HG03196 (cell line): ENCODE data around the gene LARP1.

Source experiments
- ATAC-seq: cut with Tn5 transposase; IDR thresholded peaks from one replicate; pipeline ENCODE4 v1.9.1; 2021; ENCODE audit not compliant: unreplicated experiment

The LARP1 gene

DNA sequence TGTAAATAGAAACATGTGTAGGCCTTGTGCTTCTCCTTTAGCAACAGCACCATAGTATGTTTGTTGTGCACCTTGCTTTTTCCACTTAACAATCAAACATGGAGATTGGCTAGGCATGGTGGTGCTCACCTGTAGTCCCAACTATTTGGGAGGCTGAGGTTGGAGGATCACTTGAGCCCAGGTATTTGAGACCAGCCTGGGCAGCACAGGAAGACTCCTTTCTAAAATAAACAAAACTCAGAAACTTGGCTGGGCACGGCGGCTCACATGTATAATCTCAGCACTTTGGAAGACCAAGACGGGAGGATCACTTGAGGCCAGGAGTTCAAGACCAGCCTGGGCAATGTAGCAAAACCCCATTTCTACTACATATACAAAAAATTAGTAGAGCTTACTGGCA, 96.2 kb downstream of the LARP1 start:
- ATAC-seq: no peak

DNA sequence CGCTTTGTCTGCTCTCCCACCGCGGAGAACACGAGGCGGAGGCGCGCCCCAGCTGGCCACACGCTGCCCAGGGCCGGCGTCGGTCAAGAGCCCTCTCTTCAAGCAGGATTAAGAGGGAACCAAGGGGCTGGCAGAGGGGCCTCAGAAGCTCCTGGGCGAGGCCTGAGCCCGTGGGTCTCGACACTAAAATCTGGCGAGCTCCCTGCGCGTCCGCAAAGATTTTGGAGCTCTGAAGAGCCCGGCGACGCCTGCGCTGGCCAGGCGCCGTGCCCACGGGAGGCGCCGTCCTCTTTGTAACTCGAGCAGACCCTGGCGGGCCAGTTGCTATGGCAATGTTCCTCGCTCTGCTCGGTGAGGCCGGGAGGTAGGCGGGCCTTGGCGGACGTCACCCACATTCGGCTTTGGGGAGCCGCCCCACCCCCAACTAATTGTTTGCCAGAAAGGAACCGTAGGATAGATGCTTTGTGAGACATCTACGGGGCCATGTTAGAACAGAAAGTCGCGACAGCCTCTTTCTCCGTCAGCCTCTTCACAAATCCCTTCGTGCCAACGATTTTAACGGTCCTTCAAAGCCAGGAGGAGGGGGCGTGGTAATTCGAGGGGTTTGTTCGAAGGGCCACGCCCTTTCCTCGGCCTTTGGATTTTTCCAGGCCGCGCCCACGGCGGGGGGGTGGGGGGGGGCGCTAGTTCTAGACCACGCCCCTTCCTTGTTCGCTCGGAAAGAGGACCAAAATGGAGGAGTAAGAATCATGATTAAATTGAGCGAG, 102.5 kb downstream of the LARP1 start:
- ATAC-seq: peak; percentile 60

DNA sequence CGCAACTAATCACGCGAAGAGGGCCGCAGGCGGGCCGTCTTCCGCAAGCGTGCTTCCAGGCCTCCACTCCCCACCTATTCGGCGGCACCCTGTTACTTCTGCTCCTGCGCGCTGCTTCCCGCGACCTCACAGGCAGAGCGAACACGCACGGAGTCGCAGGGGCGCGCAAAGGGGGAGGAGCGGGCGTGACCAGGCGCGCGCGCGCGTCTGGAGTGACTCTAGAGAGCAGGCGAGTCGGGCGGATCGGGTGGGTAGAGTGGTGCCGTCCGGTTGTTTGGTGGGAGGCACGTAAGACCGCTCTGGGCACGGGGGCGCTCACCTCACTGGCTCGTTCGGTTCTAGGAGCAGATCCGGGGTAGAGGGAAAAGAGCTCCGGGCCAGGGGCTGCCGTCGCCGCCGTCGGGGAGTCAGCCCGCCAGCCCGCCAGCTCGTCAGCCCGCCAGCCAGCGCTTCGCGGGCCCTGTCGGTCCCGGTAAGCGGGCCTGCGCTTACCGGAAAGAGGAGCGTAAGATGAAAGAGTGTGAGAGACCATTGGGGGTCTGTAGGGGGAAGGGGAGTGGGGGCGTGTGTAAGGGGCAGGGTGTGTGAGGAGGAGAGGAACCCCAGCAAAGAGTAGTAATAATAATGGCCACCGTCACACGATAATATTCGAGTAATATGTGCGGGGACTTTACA, 103.3 kb downstream of the LARP1 start, which contains the start of gene CNOT8:
Gene CNOT8 (plus strand): TSS at position 331 of the 675 bp plus-strand sequence. CDS start 4,652 bp downstream, outside the sequence.
- ATAC-seq: peak; percentile 74

DNA sequence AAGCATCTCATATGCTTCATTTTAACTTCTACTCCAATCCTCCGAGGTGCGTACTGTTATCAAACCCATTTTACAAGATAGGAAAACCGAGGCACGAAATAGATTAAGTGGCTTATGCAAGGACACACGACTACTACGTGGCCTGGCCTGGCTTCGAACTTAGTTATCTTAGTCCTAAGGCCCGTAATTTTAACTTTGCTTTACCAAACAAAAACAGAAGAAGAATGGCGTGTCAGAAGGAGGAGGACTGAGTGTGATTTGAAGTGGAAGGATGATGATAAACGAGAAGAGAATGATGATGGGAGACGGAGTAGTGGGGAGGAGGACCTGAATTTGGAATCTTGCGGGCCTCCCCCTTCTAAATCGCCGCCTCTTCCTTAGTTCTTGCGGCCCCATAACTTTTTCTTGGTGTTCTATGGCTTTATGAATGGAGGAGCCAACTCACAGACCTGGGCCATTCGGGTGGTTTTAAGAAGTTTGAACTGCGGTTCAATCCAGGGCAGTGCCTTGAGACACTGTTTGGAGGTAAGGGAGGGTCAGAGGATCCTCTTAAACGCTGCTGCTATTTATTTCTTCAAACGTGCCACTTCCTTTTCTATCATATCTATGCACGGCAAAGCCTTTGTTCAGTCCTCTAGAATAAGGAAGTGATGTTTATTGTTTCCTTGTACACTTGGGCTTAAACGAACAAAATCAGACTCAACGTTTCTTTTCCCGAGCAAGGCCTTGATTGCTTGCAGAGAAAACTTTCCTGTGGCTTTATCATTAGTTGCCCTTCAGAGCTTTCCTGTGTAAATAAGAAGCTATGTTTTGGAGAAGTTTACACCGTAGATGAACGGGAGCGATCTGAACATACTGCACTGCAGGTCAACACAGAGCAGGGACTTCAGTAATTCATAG, 104.0 kb downstream of the LARP1 start:
- ATAC-seq: no peak

DNA sequence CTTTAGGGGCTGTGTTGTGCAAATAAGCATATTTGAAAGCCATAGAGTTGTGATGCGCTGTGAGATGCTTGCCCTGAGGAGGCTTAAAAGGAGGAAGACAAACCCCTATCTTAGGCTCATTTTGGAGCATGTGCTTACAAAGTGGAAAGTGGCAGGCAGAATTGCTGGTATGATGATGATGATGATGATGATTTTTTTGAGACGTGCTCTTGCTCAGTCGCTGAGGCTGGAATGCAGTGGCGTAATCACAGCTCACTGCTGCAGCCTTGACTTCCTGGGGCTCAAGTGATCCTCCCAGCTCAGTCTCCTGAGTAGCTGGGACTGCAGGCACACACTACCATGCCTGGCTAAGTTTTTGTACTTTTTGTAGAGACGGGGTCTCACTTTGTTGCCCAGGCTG, 104.9 kb downstream of the LARP1 start:
- ATAC-seq: no peak

DNA sequence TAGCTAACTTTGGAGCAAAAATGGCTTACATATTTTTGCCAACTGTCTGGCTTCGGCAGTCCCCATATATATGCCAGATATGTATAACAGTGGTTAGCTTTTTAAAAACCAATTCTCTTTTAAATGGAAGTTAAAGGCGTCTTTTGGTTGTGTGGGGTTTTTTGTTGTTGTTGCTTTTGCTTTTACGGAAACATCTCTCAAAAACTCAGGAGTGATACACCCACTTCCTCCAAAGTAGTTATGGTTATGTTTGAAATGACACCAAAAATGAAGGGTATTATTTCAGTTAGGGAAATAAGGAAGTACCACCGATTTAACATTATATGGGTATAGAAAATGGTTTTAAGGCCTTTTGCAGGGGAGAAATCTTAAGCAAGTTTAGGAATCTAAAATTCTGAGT, 105.6 kb downstream of the LARP1 start:
- no peak for ATAC-seq

DNA sequence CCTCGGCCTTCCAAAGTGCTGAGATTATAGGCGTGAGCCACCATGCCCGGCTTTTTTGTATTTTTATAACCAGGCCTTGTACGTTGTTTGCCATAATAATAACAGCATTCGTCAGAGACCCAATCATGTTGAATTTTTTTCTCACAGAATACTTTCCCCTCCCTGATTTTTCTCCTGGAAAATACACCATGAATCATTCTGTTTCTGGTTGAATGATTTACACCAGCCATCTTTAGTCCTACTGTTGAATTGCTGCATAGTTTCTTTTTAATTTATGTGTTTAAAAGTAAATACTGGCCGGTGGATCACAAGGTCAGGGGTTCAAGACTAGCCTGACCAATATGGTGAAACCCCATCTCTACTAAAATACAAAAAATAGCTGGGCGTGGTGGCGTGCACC, 106.8 kb downstream of the LARP1 start:
- no peak for ATAC-seq

DNA sequence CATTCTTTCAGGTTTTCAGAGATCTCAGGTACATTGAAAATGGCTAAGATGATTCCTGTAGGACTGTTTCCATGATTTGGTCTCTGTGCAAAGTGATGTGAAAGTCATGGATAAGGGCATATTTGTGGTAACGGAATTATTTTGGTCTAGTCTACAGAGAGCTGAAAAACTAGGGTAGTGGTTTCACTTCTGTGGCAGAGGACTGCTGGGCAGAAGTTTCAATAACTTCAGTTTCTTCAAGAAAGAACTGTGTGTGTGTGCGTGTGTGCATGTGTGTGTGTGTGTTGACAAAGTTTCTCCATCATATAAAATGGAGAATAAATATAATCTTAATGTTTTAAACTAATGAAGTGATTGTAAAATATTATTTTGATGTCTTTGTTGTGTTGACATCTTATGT, 107.6 kb downstream of the LARP1 start:
- no peak for ATAC-seq

DNA sequence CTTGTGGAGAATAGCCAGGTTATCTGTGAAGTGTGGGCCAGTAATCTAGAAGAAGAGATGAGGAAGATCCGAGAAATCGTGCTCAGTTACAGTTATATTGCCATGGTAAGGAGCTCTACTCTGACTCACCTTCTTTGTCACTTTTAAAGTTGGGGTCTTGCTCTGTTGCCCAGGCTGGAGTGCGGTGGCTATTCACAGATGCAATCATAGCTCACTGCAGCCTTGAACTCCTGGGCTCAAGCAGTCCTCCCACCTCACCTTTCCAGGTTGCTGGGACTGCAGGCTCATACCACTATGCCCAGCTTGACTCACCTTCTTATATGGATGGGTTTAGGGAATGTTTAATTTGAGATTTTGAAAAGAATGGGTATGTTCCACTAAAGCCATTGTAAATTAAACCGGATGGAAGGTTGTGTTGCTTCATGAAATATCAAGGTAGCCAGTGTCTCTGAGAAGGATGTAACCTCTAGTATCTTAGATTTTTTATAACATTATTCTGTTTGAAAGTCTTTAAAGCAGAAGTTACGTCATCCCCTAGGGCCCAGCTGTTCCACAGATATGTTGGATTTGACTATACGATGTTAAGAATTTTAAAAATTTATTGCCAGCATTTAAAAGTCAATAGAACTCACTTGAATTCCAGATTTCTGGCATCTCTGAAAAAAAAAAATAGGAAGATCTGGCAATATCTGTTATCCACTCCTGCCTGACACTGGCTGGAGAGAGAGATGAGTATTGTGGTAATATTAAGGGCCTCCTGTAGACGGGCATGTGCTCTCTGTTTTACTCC, 108.3 kb downstream of the LARP1 start:
- ATAC-seq: no peak

DNA sequence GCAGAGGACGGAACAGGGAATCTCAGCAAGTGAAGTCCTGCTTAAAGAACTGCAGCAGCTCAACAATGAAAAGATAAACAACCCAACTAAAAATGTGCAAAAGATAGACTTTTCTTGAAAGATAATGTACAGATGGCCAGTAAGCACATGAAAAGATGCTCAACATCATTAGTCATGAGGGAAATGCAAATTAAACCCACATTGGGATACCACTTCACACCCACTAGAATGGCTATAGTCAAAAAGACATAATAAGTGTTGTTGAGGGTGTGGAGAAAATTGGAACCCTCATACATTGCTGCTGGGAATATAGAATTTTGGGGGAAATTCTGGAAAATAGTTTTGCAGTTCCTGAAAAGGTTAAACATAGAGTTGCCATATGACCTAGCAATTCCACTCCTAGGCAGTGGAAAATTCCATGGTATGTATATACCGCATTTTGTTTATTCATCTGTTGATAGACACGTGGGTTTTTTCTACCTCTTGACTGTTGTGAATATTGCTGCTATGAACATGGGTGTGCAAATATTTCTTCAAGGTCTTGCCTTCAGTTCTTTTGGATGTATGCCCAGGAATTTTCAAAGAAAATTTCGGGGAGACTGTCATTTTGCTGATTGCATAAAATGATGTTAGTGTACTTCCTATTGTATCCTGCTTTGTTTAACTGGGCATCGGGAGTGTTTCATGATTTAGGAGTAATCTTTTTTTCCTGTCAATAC, 110.4 kb downstream of the LARP1 start:
- no peak for ATAC-seq

DNA sequence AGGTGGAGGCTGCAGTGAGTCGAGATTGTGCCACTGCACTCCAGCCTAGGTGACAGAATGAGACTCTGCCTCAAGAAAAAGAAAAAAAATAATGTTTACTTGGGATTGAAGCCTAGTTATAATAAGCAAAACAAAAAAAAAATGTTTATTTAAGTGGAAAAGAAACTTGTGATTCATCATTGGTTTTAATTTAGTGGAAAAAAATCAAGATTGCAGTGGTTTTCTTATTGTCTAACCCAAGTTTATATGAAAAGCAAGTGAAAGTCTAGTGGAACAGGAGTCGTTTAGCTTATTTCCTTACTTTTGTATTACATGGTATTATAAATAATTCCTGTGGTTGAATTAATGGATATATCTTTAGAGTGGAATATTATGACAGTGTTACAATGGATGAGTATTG, 111.7 kb downstream of the LARP1 start:
- no peak for ATAC-seq
